H1 (cell line): Measurements from ENCODE around the gene FBXL5. TPM values are rescaled to one million over a fixed set of nuclear protein-coding genes. Genes with fewer than 3 reads are reported as not detected.

ENCODE experiments used
- CTCF ChIA-PET: fragments of 300-600 bp; sonication (Branson Sonifier 250); formaldehyde crosslinking; loops from one replicate; lab custom pipeline; 2021; ENCODE audit not compliant: partially characterized antibody; lab: Charles Lee
- POLR2A ChIA-PET: fragments of 300-600 bp; sonication (Branson Sonifier 250); formaldehyde crosslinking; loops from one replicate; lab custom pipeline; 2021; ENCODE audit warnings: inconsistent platforms; ENCODE audit not compliant: partially characterized antibody; lab: Charles Lee
- DNase-seq, 2 experiments: peaks; one replicate each; pipeline versions ENCODE4 v3.0.0 to v3.0.0-alpha.2; 2010 to 2022; ENCODE audit warnings: low spot score in 2 of 2, low read depth in 1 of 2, mixed read lengths in 1 of 2
- FAIRE-seq: peaks from 2 replicates; lab custom pipeline; 2011; peaks lifted over from hg19 to GRCh38; lab: Jason Lieb, UNC
- H2AFZ ChIP-seq: 2 replicates; pipeline ENCODE4 v1.8.1; 2012; ENCODE audit warnings: low read length, inconsistent platforms
- H2AK5ac ChIP-seq: 2 replicates; pipeline ENCODE4 v1.6.1; 2013; ENCODE audit warnings: low read depth, low read length
- H2BK120ac ChIP-seq: replicated peaks from 2 replicates; pipeline ENCODE3; 2013; ENCODE audit warnings: low read depth, low read length, inconsistent platforms
- H2BK12ac ChIP-seq: 2 replicates; pipeline ENCODE4 v1.6.1; 2013; ENCODE audit warnings: low read depth, low read length
- H2BK15ac ChIP-seq: 2 replicates; pipeline ENCODE4 v1.6.1; 2013; ENCODE audit warnings: low read length
- H2BK20ac ChIP-seq: 2 replicates; pipeline ENCODE4 v1.6.1; 2013; ENCODE audit warnings: low read length
- H2BK5ac ChIP-seq: 2 replicates; pipeline ENCODE4 v1.6.1; 2013; ENCODE audit warnings: low read depth, low read length
- H3K14ac ChIP-seq: 2 replicates; pipeline ENCODE4 v1.6.1; 2013; ENCODE audit warnings: inconsistent platforms; ENCODE audit not compliant: insufficient read length
- H3K18ac ChIP-seq: 2 replicates; pipeline ENCODE4 v1.6.1; 2013; ENCODE audit warnings: low read length; ENCODE audit errors: extremely low read depth
- H3K23ac ChIP-seq: 2 replicates; pipeline ENCODE4 v1.6.1; 2013; ENCODE audit warnings: inconsistent platforms; ENCODE audit not compliant: insufficient read length
- H3K23me2 ChIP-seq: 2 replicates; pipeline ENCODE4 v1.6.1; 2013; ENCODE audit warnings: low read depth, low read length
- H3K27ac ChIP-seq: 2 replicates; pipeline ENCODE4 v1.6.1; 2011; ENCODE audit warnings: low read depth, low read length, inconsistent platforms
- H3K27me3 ChIP-seq, 4 experiments: replicated peaks in 1 of 4; 1 replicate in 1 of 4; 2 replicates in 3 of 4; pipeline versions ENCODE4 v1.6.1 to v1.8.1; 2011 to 2013; ENCODE audit warnings: low read length in 3 of 4, mild to moderate bottlenecking in 3 of 4, inconsistent platforms in 2 of 4, mixed read lengths in 2 of 4, moderate library complexity in 1 of 4; ENCODE audit not compliant: control insufficient read depth in 3 of 4, insufficient read depth in 3 of 4; ENCODE audit errors: extremely low read depth in 1 of 4
- H3K36me3 ChIP-seq, 4 experiments: 2 replicates each; pipeline versions ENCODE4 v1.6.1 to v1.8.1; 2011 to 2013; ENCODE audit warnings: mild to moderate bottlenecking in 4 of 4, low read length in 3 of 4, moderate library complexity in 2 of 4, control low read depth in 1 of 4, inconsistent platforms in 1 of 4; ENCODE audit not compliant: insufficient read depth in 4 of 4, control insufficient read depth in 2 of 4
- H3K4ac ChIP-seq: replicated peaks from 2 replicates; pipeline ENCODE3; 2013; ENCODE audit warnings: low read length, low read depth, mixed read lengths, inconsistent platforms; ENCODE audit not compliant: insufficient read length
- H3K4me1 ChIP-seq, 4 experiments: replicated peaks in 1 of 4; 1 replicate in 1 of 4; 2 replicates in 3 of 4; pipeline versions ENCODE4 v1.6.1 to v1.8.1; 2011 to 2013; ENCODE audit warnings: low read length in 3 of 4, inconsistent platforms in 2 of 4, mixed read lengths in 1 of 4; ENCODE audit not compliant: insufficient read depth in 4 of 4, control insufficient read depth in 3 of 4
- H3K4me2 ChIP-seq, 2 experiments: 2 replicates each; pipeline versions ENCODE4 v1.6.1 to v1.8.1; 2011 to 2013; ENCODE audit warnings: low read depth in 2 of 2, low read length in 2 of 2, control low read depth in 1 of 2, inconsistent platforms in 1 of 2, mild to moderate bottlenecking in 1 of 2; ENCODE audit not compliant: insufficient read depth in 1 of 2
- H3K4me3 ChIP-seq, 4 experiments: fragments of 200-600, 300-600 bp in 1 of 4; sonication (generic), shearing (Covaris generic), sonication (Bioruptor Twin) in 1 of 4; 2 replicates each; pipeline versions ENCODE4 v1.5.1 to v1.8.1; 2011 to 2016; ENCODE audit warnings: low read length in 4 of 4, low read depth in 3 of 4, control low read depth in 2 of 4, inconsistent platforms in 2 of 4, mild to moderate bottlenecking in 2 of 4, mixed read lengths in 1 of 4, moderate library complexity in 1 of 4; ENCODE audit not compliant: insufficient read depth in 2 of 4; ENCODE audit errors: extremely low read depth in 1 of 4
- H3K56ac ChIP-seq: replicated peaks from 2 replicates; pipeline ENCODE3; 2013; ENCODE audit warnings: low read depth, mild to moderate bottlenecking, mixed read lengths, low read length, inconsistent platforms; ENCODE audit not compliant: insufficient read length
- H3K79me1 ChIP-seq: 2 replicates; pipeline ENCODE4 v1.6.1; 2013; ENCODE audit warnings: low read depth, low read length, control low read depth
- H3K79me2 ChIP-seq, 2 experiments: 2 replicates each; pipeline versions ENCODE4 v1.6.1 to v1.8.1; 2012 to 2013; ENCODE audit warnings: low read length in 2 of 2, mild to moderate bottlenecking in 2 of 2, inconsistent platforms in 1 of 2; ENCODE audit not compliant: insufficient read depth in 2 of 2, control insufficient read depth in 1 of 2
- H3K9ac ChIP-seq, 4 experiments: replicated peaks in 1 of 4; 1 replicate in 1 of 4; 2 replicates in 3 of 4; pipeline versions ENCODE4 v1.6.1 to v1.8.1; 2011 to 2013; ENCODE audit warnings: low read depth in 3 of 4, low read length in 3 of 4, control low read depth in 2 of 4, mild to moderate bottlenecking in 2 of 4, moderate library complexity in 2 of 4, inconsistent platforms in 1 of 4; ENCODE audit errors: extremely low read depth in 1 of 4
- H3K9me3 ChIP-seq, 2 experiments: 2 replicates each; pipeline versions ENCODE4 v1.6.1 to v1.8.1; 2012 to 2013; ENCODE audit warnings: mild to moderate bottlenecking in 2 of 2, moderate library complexity in 2 of 2, control low read depth in 1 of 2, inconsistent platforms in 1 of 2, low read depth in 1 of 2, low read length in 1 of 2, mixed read lengths in 1 of 2; ENCODE audit not compliant: insufficient read depth in 2 of 2
- H4K20me1 ChIP-seq, 2 experiments: replicated peaks in 1 of 2; 2 replicates each; pipeline versions ENCODE3 to v1.8.1; 2011 to 2013; ENCODE audit warnings: inconsistent platforms in 2 of 2, low read length in 2 of 2, mild to moderate bottlenecking in 1 of 2; ENCODE audit not compliant: insufficient read depth in 2 of 2, control insufficient read depth in 1 of 2
- H4K5ac ChIP-seq: 2 replicates; pipeline ENCODE4 v1.6.1; 2013; ENCODE audit warnings: low read length, low read depth, mixed read lengths, inconsistent platforms; ENCODE audit not compliant: insufficient read length
- H4K8ac ChIP-seq: 2 replicates; pipeline ENCODE4 v1.8.0; 2013; ENCODE audit warnings: mild to moderate bottlenecking, moderate library complexity, low read length, inconsistent platforms; ENCODE audit not compliant: insufficient read depth; ENCODE audit errors: extremely low read depth
- H4K91ac ChIP-seq: replicated peaks from 2 replicates; pipeline ENCODE3; 2013; ENCODE audit warnings: low read length, mixed read lengths, inconsistent platforms; ENCODE audit not compliant: insufficient read length
- BCL11A ChIP-seq, 2 experiments: IDR thresholded peaks; one replicate each; pipeline ENCODE4 v1.6.1; 2011; ENCODE audit warnings: low read depth in 2 of 2, low read length in 2 of 2, mild to moderate bottlenecking in 2 of 2
- BRCA1 ChIP-seq: IDR thresholded peaks from 2 replicates; pipeline ENCODE4 v1.6.1; 2012; ENCODE audit warnings: low read depth, low read length, improper control_type of control experiment
- CHD1 ChIP-seq: IDR thresholded peaks from 2 replicates; pipeline ENCODE4 v1.6.1; 2012; ENCODE audit warnings: low read depth, low read length, improper control_type of control experiment
- E2F6 ChIP-seq: IDR thresholded peaks from 2 replicates; pipeline ENCODE4 v1.6.1; 2012; ENCODE audit warnings: inconsistent platforms
- EP300 ChIP-seq, 2 experiments: IDR thresholded peaks; 1 replicate in 1 of 2; 2 replicates in 1 of 2; pipeline ENCODE4 v1.6.1; 2011 to 2012; ENCODE audit warnings: low read depth in 2 of 2, low read length in 2 of 2, mild to moderate bottlenecking in 2 of 2, borderline replicate concordance in 1 of 2, inconsistent platforms in 1 of 2, moderate library complexity in 1 of 2
- NRF1 ChIP-seq: IDR thresholded peaks from 2 replicates; pipeline ENCODE4 v1.6.1; 2011; ENCODE audit warnings: mild to moderate bottlenecking, low read depth, low read length, improper control_type of control experiment
- RNF2 ChIP-seq: fragments of 200-900, 300-1000 bp; sonication (generic); IDR thresholded peaks from 2 replicates; pipeline ENCODE4 v1.7.1; 2016; ENCODE audit warnings: borderline replicate concordance, low read depth, mild to moderate bottlenecking, antibody characterized with exemption, low read length; ENCODE audit not compliant: poor library complexity, severe bottlenecking; ENCODE audit errors: missing control alignments
- SAP30 ChIP-seq: fragments of 300-600 bp; sonication (generic); IDR thresholded peaks from 2 replicates; pipeline ENCODE4 v1.7.1; 2012; ENCODE audit warnings: low read length, moderate library complexity, mild to moderate bottlenecking, inconsistent platforms; ENCODE audit not compliant: insufficient read depth, insufficient replicate concordance
- SIRT6 ChIP-seq: IDR thresholded peaks from one replicate; pipeline ENCODE4 v1.7.1; 2012; ENCODE audit warnings: low read length, inconsistent platforms
- TAF7 ChIP-seq: optimal IDR thresholded peaks from 2 replicates; pipeline ENCODE3; 2011; ENCODE audit warnings: low read depth, mild to moderate bottlenecking, inconsistent platforms, low read length, moderate library complexity, borderline replicate concordance
- ZNF274 ChIP-seq: IDR thresholded peaks from 2 replicates; pipeline ENCODE4 v1.7.0; 2012; ENCODE audit warnings: low read length, borderline replicate concordance; ENCODE audit errors: extremely low read depth
- polyA plus RNA-seq, 7 experiments: library from polyadenylated mRNA; depleted of rRNA in 3 of 7; stranded (reverse) in 5 of 7; unstranded in 2 of 7; fragments of >200 nt in 5 of 7; fragments of 200-250 nt in 2 of 7; gene quantifications; 1 replicate in 5 of 7; 2 replicates in 1 of 7; 4 replicates in 1 of 7; pipeline versions ENCODE4 v1.2.1 to v1.2.3, GENCODE V29; 2011 to 2013; ENCODE audit warnings: missing spikeins in 2 of 7, mixed read lengths in 2 of 7
- total RNA-seq: library from RNA; stranded (reverse); fragmentation: NEBNext Ultra II Directional; extraction: Animal tissue kit (Norgen Biotek cat#: 25700); gene quantifications from 2 replicates; pipeline ENCODE4 v1.2.1, GENCODE V29; 2021

The FBXL5 gene
- total and polyA plus RNA-seq, 2 of the 8 experiments (the other 6 are each of a cell fraction or from before 2014, with no cell fraction given): 34.6 to 62.7 TPM

DNA sequence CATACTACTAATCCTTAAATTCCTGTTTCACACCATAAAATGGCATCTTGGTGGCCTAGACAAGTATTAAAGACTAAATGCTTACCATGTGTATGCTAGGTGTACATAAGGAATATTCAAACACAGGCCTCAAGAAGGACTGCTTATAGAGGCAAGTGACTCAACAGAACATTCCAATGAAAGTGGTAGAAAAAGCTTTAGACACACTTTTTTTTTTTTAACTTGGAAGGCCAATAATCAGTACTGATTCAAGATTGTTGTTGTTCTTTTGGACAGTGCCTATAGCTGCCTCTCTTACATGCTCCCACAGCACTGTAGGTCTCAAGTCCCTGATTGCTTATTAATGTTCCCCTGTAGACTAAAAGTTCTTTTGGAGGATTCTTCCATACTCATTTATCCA is 77.6 kb downstream of the FBXL5 start:
- POLR2A ChIA-PET: interaction anchor here (1.3 kb wide), 1 partner anchor 105 kb away, joined by 3 read pairs; no protein-coding TSS in a partner anchor
- Histone ChIP-seq H3K14ac (no peak overlapping the region), H2BK120ac (no peak overlapping the region)
- TF ChIP-seq SAP30: no peak
- TF ChIP-seq SIRT6: no peak
- TF ChIP-seq CHD1: no peak
- no peak for TF ChIP-seq BCL11A (IDR thresholded peaks at IDR 0.05; ENCODE audit: low read depth in 2 of 2, low read length in 2 of 2)
- TF ChIP-seq TAF7: no peak
- TF ChIP-seq BRCA1: no peak
- TF ChIP-seq E2F6: no peak
- no peak for TF ChIP-seq RNF2
- no peak for TF ChIP-seq ZNF274
- TF ChIP-seq EP300 (IDR thresholded peaks at IDR 0.05; ENCODE audit: borderline replicate concordance in 1 of 2, low read depth in 2 of 2, low read length in 2 of 2): no peak
- no peak for TF ChIP-seq NRF1
- TF ChIP-seq, all 59 proteins: peak for 0
- H3K9ac ChIP-seq: no peak overlapping the region
- no peak overlapping the region for H3K23ac ChIP-seq
- H3K27ac ChIP-seq: no peak overlapping the region
- H4K5ac ChIP-seq: no peak overlapping the region
- no peaks in the 10 kb centered on the region; the same call in 1 of the 2 replicates for H3K23me2 ChIP-seq
- H3K4me1 ChIP-seq: no peaks in the 10 kb centered on the region
- H3K4ac ChIP-seq: no peak overlapping the region
- no peak overlapping the region for H2AFZ ChIP-seq
- H3K79me1 ChIP-seq: no peaks in the 10 kb centered on the region
- H2BK12ac ChIP-seq: no peak overlapping the region
- no peak overlapping the region for H3K56ac ChIP-seq
- CTCF ChIA-PET: interaction anchor here (1.0 to 1.6 kb wide), 5 partner anchors 12 to 98 kb away, joined by 3 to 4 read pairs (median 3); no protein-coding TSS in a partner anchor
- no peak overlapping the region for H4K8ac ChIP-seq
- H4K20me1 ChIP-seq: no peaks in the 10 kb centered on the region
- no peak overlapping the region for H3K4me3 ChIP-seq
- no peaks in the 10 kb centered on the region for H3K79me2 ChIP-seq
- no peak for DNase-seq
- H3K18ac ChIP-seq: no peak overlapping the region
- H3K9me3 ChIP-seq: no peaks in the 10 kb centered on the region
- no peaks in the 10 kb centered on the region for H3K27me3 ChIP-seq
- no peak overlapping the region for H2BK20ac ChIP-seq
- no peak overlapping the region for H2AK5ac ChIP-seq
- no peak overlapping the region for H4K91ac ChIP-seq
- no peak overlapping the region for H3K4me2 ChIP-seq
- H2BK5ac ChIP-seq: no peak overlapping the region
- no peak overlapping the region for H2BK15ac ChIP-seq
- H3K36me3 ChIP-seq: 0 out of 8 replicates have a peak, but pooled peaks cover 0 to 2% (median 0%) of the 10 kb centered on the region in 4 experiments
- no peak for FAIRE-seq
